Spleen (tissue), 7 donors: ENCODE measurements around the gene UQCC2.
A peak's percentile ranks its signal among the peaks of the same experiment; 100 is the strongest.

ENCODE experiments used
- POLR2AphosphoS5 ChIP-seq, 3 donors: sonication (generic); formaldehyde crosslinking; IDR thresholded peaks; one replicate each; pipeline ENCODE4 v1.5.1; 2017; ENCODE audit warnings: antibody characterized with exemption in 3 of 3
- TF ChIP-seq, protein P1 (sequence below), 11 experiments: fragments of 200-600 bp in 7 of 11; fragments of 450-650 bp in 4 of 11; sonication (generic) in 4 of 11; IDR thresholded peaks in 8 of 11; conservative IDR thresholded peaks in 3 of 11; 1 replicate in 7 of 11; 2 replicates in 4 of 11; pipeline versions ENCODE4 v1.4.0 to v1.8.0; 2016 to 2021; ENCODE audit warnings: antibody characterized with exemption in 11 of 11, inconsistent platforms in 4 of 11, mild to moderate bottlenecking in 1 of 11
- donor health status: DM: no; HTN: no; CAD: no; lungs with moderate emphysema.
- donor health status: DM: no; HTN: no; CAD: no.
- donor health status: DM: no; HTN: no; CAD: no.

DNA sequence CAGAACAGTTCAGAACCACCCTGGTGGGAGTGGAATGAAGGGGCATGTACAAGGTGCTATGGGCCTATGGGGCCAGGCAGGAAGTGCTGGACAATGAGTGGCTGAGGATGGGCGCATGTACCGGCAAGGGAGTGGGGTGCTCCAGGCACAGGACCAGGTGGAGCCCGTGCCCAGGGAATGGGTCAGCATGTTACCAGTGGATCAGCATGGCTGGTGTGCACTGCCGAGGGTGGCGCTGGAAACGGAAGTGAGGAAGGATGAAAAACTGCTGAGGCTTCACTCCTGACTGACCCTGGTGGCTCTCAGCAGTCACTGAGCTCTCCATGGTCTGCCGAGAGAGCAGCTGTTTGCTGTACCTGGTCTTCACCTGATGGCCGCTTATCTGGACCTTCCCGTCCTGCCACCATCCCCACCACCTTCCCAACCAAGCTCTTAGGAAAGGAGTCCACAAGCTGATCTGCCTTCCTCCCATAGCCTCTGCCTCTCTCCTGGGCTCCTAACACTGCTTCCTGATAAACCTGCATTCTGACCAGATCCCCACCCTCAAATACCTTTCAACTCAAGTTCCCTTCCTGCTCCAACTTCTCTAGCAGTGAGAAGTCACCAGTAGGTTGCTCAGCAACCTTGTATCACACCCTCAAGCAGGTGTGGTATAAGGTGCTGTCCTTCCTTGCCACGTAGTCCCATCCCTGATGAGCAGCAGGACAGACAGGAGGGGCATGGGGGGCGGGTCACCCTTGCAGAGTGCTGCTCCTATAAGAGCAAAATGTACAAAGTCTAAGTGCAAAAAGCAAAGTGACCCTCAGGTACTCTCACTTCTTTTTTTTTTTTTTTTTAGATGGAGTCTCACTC, 7.1 kb downstream of the UQCC2 start:
- peak; percentile 48 to 55 (median 52) for TF ChIP-seq POLR2AphosphoS5 (IDR thresholded peaks at IDR 0.05)
- TF ChIP-seq, protein P1, sequence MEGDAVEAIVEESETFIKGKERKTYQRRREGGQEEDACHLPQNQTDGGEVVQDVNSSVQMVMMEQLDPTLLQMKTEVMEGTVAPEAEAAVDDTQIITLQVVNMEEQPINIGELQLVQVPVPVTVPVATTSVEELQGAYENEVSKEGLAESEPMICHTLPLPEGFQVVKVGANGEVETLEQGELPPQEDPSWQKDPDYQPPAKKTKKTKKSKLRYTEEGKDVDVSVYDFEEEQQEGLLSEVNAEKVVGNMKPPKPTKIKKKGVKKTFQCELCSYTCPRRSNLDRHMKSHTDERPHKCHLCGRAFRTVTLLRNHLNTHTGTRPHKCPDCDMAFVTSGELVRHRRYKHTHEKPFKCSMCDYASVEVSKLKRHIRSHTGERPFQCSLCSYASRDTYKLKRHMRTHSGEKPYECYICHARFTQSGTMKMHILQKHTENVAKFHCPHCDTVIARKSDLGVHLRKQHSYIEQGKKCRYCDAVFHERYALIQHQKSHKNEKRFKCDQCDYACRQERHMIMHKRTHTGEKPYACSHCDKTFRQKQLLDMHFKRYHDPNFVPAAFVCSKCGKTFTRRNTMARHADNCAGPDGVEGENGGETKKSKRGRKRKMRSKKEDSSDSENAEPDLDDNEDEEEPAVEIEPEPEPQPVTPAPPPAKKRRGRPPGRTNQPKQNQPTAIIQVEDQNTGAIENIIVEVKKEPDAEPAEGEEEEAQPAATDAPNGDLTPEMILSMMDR (IDR thresholded peaks at IDR 0.05 in 8 of 11, conservative IDR thresholded peaks at IDR 0.05 in 3 of 11), result no peak
